GM23248 (cell line): ENCODE results near the gene LRRC37A. TPM values are rescaled to one million over a fixed set of nuclear protein-coding genes. Genes with fewer than 3 reads are reported as not detected.
"Not testable (repeated sequence)": the region's sequence is repeated elsewhere in the genome, so short reads cannot be mapped to it uniquely, and the experiment has no call there.

Source experiments
- DNase-seq: peaks from one replicate; pipeline ENCODE4 v3.0.0-alpha.2; 2015
- H2AFZ ChIP-seq: fragments of 200-600 bp; sonication (generic); 2 replicates; pipeline ENCODE4 v1.6.1; 2016; ENCODE audit warnings: antibody characterized with exemption
- H3F3A ChIP-seq: fragments of 200-600 bp; sonication (generic); 2 replicates; pipeline ENCODE4 v1.6.1; 2016; ENCODE audit warnings: mild to moderate bottlenecking, antibody characterized with exemption, mixed run types; ENCODE audit not compliant: insufficient read depth
- H3K27ac ChIP-seq: fragments of 200-600 bp; sonication (generic); 2 replicates; pipeline ENCODE4 v1.5.1; 2016; ENCODE audit warnings: mild to moderate bottlenecking
- H3K27me3 ChIP-seq: fragments of 200-600 bp; sonication (generic); replicated peaks from 2 replicates; pipeline ENCODE4 v1.6.1; 2016; ENCODE audit warnings: mild to moderate bottlenecking; ENCODE audit not compliant: insufficient read depth
- H3K36me3 ChIP-seq: fragments of 200-600 bp; sonication (generic); 2 replicates; pipeline ENCODE4 v1.6.1; 2016; ENCODE audit warnings: low read depth, mild to moderate bottlenecking
- H3K4me1 ChIP-seq: fragments of 200-600 bp; sonication (generic); 2 replicates; pipeline ENCODE4 v1.6.1; 2016; ENCODE audit warnings: mild to moderate bottlenecking; ENCODE audit not compliant: insufficient read depth
- H3K4me2 ChIP-seq: fragments of 200-600 bp; sonication (generic); one replicate; pipeline ENCODE4 v1.6.1; 2016; ENCODE audit warnings: mild to moderate bottlenecking; ENCODE audit not compliant: unreplicated experiment
- H3K4me3 ChIP-seq: fragments of 200-600 bp; sonication (generic); 2 replicates; pipeline ENCODE4 v1.5.1; 2016; ENCODE audit warnings: mild to moderate bottlenecking
- H3K79me2 ChIP-seq: fragments of 200-600 bp; sonication (generic); 2 replicates; pipeline ENCODE4 v1.6.1; 2016; ENCODE audit warnings: mild to moderate bottlenecking; ENCODE audit not compliant: insufficient read depth
- H3K9ac ChIP-seq: fragments of 200-600 bp; sonication (generic); 2 replicates; pipeline ENCODE4 v1.6.1; 2016; ENCODE audit warnings: mild to moderate bottlenecking
- H3K9me2 ChIP-seq: fragments of 200-600 bp; sonication (generic); 2 replicates; pipeline ENCODE4 v1.6.1; 2016; ENCODE audit warnings: mixed run types, mild to moderate bottlenecking, moderate library complexity; ENCODE audit not compliant: insufficient read depth
- H3K9me3 ChIP-seq: fragments of 200-600 bp; sonication (generic); one replicate; pipeline ENCODE4 v1.6.1; 2017; ENCODE audit warnings: low read depth
- H4K20me1 ChIP-seq: fragments of 200-600 bp; sonication (generic); 2 replicates; pipeline ENCODE4 v1.6.0; 2016; ENCODE audit not compliant: insufficient read depth
- WGBS, 2 experiments: methylation state at CpG; one replicate each; pipeline ENCODE4 v1.1.6; 2015 to 2017; ENCODE audit warnings: low lambda C conversion rate in 2 of 2, low coverage in 1 of 2; ENCODE audit errors: missing lambda C conversion rate in 2 of 2; 5-methylcytosine and 5-hydroxymethylcytosine counted together
- in situ Hi-C: fragments of 300-500 bp; cut with MboI; formaldehyde crosslinking; loops from 2 replicates; pipeline ENCODE4 v1.15.0; 2020
- polyA plus RNA-seq: library from polyadenylated mRNA; unstranded; fragments of >200 nt; fragmentation: Nextera tagmentation; extraction: Ambion mirVana; gene quantifications from 2 replicates; pipeline ENCODE4 v1.2.1, GENCODE V29; 2016
- small RNA-seq: library from RNA; depleted of rRNA; stranded (forward); fragments of <200 nt; gene quantifications from one replicate; pipeline ENCODE3, GENCODE V24; 2014; ENCODE audit warnings: low read depth, low replicate concordance
- total RNA-seq: library from RNA; depleted of rRNA; stranded (reverse); fragments of >200 nt; shearing (Covaris generic); gene quantifications from 2 replicates; pipeline ENCODE4 v1.2.3, GENCODE V29; 2014; rRNA removed

Gene LRRC37A
- total and polyA plus RNA-seq, 2 experiments from 2014 or later: 1.3 to 2.3 TPM

- H3K9me3 ChIP-seq, H3K9ac ChIP-seq, H3K9me2 ChIP-seq, H3K27me3 ChIP-seq, H3K4me3 ChIP-seq, H3K79me2 ChIP-seq, H3F3A ChIP-seq, in situ Hi-C loops, H3K27ac ChIP-seq, H3K4me2 ChIP-seq, DNase-seq, H2AFZ ChIP-seq, H3K4me1 ChIP-seq, H3K36me3 ChIP-seq, H4K20me1 ChIP-seq: not testable (repeated sequence)
- no CpG with 5 or more reads among the region's 95 CpGs for WGBS, 2 experiments
These were observed 77.6 kb downstream of the LRRC37A start for GRCh38 chr17:46372236-46373229.

GRCh38 chr17:46373418-46373817, 78.5 kb downstream of the LRRC37A start:
- not testable (repeated sequence) for DNase-seq, H4K20me1 ChIP-seq

GRCh38 chr17:46383118-46383517, 88.2 kb downstream of the LRRC37A start:
- H3K4me3 ChIP-seq, H3K36me3 ChIP-seq, H3F3A ChIP-seq, H3K4me1 ChIP-seq, H3K27me3 ChIP-seq, DNase-seq, H2AFZ ChIP-seq, H3K9me3 ChIP-seq, H3K79me2 ChIP-seq, H3K4me2 ChIP-seq, H3K9me2 ChIP-seq, H3K27ac ChIP-seq, H4K20me1 ChIP-seq, in situ Hi-C loops, H3K9ac ChIP-seq: not testable (repeated sequence)
- 93 to 97% methylated on average over 3 of the region's 4 CpGs for WGBS, 2 experiments

More at GRCh38 chr17:46373418-46373817, 78.5 kb downstream of the LRRC37A start:
- H3K9me2 ChIP-seq, H3K9ac ChIP-seq, H3K27ac ChIP-seq, H3K4me1 ChIP-seq, H3K79me2 ChIP-seq, H3K4me2 ChIP-seq, H3K36me3 ChIP-seq, H3K4me3 ChIP-seq, H3K9me3 ChIP-seq, in situ Hi-C loops, H2AFZ ChIP-seq, H3F3A ChIP-seq, H3K27me3 ChIP-seq: not testable (repeated sequence)
- WGBS, 2 experiments: no CpG with 5 or more reads among the region's 7 CpGs

- H3K36me3 ChIP-seq, H3K4me3 ChIP-seq, DNase-seq, H3K27ac ChIP-seq, H3K4me2 ChIP-seq, H3K9me3 ChIP-seq, in situ Hi-C loops, H2AFZ ChIP-seq, H3K27me3 ChIP-seq, H3K79me2 ChIP-seq, H3F3A ChIP-seq, H3K4me1 ChIP-seq, H3K9ac ChIP-seq, H3K9me2 ChIP-seq, H4K20me1 ChIP-seq: not testable (repeated sequence)
These were observed 90.6 kb downstream of the LRRC37A start for GRCh38 chr17:46385491-46385890.

Small RNA genes within 50 kb of the gene (small RNA-seq; reads per million reads assigned to genes)
- gene RN7SL656P: not detected

Other genes with a start within 250 kb of the LRRC37A start
- gene KANSL1, start 101.7 kb upstream of the LRRC37A start, total RNA-seq: 38.2 and 69.0 TPM in 2 replicates
- gene KANSL1, start 101.7 kb upstream of the LRRC37A start, polyA plus RNA-seq: 10.9 and 12.2 TPM in 2 replicates
- gene ARL17B, start 66.6 kb downstream of the LRRC37A start, total RNA-seq: 2.6 and 20.1 TPM in 2 replicates
- 11.9 and 14.4 TPM in 2 replicates for gene ARL17B, start 66.6 kb downstream of the LRRC37A start, polyA plus RNA-seq
- gene LRRC37A2, start 217.3 kb downstream of the LRRC37A start, total RNA-seq: 6.1 and 6.7 TPM in 2 replicates
- 4.1 and 5.6 TPM in 2 replicates for gene LRRC37A2, start 217.3 kb downstream of the LRRC37A start, polyA plus RNA-seq